ENCODE measurements around the gene CACNA1B.

DNA sequence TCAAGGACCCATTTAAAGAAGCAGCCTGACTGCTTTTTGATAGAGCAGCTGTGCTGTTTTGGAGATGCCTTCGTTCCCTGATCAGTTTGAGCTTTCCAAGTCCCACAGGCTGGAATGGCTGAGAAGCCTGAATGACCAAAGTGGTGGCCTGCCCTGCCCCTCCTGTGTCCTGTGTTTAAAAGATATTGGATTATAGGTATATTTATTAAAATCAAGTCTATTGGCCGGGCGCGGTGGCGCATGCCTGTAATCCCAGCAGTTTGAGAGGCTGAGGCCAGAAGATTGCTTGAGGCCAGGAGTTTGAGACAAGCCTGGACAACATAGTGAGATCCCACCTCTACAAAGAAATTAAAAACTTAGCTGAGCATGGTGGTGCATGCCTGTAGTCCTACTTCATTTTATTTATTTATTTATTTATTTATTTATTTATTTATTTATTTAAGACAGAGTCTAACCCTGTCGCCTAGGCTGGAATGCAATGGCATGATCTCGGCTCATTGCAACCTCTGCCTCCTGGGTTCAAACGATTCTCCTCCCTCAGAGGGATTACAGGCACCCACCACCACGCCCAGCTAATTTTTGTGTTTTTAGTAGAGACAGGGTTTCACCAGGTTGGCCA lies 87.7 kb downstream of the CACNA1B start:
- no peak for TF ChIP-seq POLR2A (IDR thresholded peaks at IDR 0.05)
- TF ChIP-seq CTCF (IDR thresholded peaks at IDR 0.05), result no peak
- no peak for TF ChIP-seq POLR2AphosphoS5 (IDR thresholded peaks at IDR 0.05)
- no peak for TF ChIP-seq EP300 (IDR thresholded peaks at IDR 0.05)

Data from sigmoid colon (tissue), 4 donors.